ENCODE measurements around the gene CRYAA.
"Not testable (repeated sequence)": the region's sequence is repeated elsewhere in the genome, so short reads cannot be mapped to it uniquely, and the experiment has no call there.

Gene CRYAA

DNA sequence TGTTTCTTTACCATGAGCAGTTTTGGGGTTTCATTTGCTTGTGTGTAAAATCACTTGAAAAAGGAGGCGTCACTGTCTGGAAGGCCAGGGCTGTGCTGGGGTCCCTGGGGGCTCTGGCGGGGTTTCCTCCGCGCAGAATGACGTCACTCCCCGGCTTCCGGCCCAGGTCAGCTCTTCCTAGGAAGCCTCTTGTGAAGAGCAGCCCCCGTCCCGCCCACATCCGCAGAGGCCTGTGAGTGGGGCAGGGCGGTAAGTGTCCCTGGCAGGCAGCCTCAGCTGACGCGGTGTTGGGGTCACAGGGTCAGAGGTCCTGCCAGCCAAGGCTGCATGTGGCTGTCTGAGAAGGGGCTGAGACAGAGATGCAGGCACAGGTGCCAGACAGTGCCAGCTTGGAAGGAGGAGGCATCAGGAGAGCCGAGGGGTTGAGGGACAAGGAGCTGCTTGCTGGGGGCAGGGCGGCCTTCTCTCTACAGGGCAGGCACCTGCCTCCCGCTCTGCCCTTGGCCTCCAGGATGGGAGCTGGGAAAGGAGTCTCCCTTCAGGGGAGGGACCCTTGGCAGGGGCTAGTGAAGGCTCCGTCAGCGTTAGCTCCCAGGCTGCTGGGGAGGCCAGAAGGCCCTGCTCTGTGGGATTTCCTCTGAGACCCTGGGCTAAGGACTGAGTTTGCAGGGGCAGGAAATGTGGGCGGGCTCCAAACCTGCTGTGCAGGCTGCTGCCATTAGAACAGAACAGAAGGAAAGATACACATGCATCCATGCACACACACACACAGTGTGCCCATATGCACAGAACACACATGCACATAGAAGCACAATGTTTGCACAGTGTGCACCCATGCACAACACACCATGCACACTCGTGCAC, 8.5 kb downstream of the CRYAA start:
- not testable (repeated sequence) for H3K4me1 ChIP-seq (ENCODE audit: control insufficient read depth, insufficient read depth, low read length, unreplicated experiment); H3K79me2 ChIP-seq (ENCODE audit: control insufficient read depth, insufficient read depth, low read length, unreplicated experiment); H2AFZ ChIP-seq (ENCODE audit: low read length, unreplicated experiment); H3K36me3 ChIP-seq (ENCODE audit: insufficient read depth, low read length); H3K27ac ChIP-seq (ENCODE audit: low read depth, low read length); H3K4me3 ChIP-seq (ENCODE audit: low read depth, low read length); H3K27me3 ChIP-seq (ENCODE audit: insufficient read depth, low read length)

DNA sequence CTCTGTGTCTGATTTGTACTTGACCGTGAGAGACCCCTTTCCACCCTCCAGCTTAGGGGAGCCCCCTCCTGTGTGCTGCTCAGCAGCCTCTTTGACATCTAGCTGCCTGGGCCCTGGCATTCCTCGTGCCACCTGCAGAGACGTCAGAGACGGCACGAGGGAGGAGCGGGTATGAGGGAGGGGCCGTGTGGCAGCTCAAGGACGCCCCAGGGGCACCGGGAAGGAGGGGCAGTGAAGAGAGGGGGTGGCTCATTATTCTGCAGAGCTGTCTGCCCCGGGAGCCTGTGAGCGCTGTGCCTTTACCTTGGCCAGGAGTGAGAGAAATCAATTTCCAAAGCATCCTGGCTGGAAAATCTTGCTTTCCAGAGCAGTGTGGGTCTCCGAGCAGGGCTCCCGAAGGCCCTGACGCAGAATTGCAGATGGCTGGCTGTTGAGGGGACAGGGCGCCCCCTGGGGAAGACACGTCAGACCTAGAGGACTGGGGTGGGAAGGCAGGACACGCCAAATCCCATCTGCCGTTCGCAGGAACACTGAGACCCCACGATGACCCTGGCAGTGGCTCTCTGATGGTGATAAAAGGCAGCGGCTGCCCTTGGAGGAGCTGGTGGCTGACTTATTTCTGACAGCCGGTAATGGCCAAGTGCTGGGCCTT, 9.5 kb downstream of the CRYAA start:
- not testable (repeated sequence) for H3K27ac ChIP-seq (ENCODE audit: low read depth, low read length); H3K4me1 ChIP-seq (ENCODE audit: control insufficient read depth, insufficient read depth, low read length, unreplicated experiment); H3K27me3 ChIP-seq (ENCODE audit: insufficient read depth, low read length); H2AFZ ChIP-seq (ENCODE audit: low read length, unreplicated experiment); H3K4me3 ChIP-seq (ENCODE audit: low read depth, low read length); H3K36me3 ChIP-seq (ENCODE audit: insufficient read depth, low read length); H3K79me2 ChIP-seq (ENCODE audit: control insufficient read depth, insufficient read depth, low read length, unreplicated experiment)

DNA sequence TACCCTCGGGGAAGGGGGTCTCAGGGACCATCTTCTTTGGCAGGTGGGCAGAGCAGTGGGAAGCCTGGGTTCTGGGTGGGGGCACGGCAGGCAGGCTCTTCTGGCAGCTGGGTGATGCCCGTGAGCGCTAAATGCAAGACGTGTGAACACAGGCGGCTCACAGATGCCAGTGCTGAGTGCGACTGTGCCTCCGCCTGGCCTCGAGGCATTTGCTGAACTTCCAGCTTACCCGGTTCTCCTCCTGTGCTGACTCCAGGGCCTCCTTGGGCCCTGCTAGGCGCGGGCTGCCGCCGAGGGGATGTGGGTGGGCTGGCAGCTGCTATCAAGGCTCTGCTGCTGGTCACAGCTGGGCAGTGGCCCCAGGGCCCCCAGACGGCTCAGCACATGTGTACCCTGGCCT, 12.2 kb downstream of the CRYAA start:
- H3K4me3 ChIP-seq (ENCODE audit: low read depth, low read length); H3K27ac ChIP-seq (ENCODE audit: low read depth, low read length); H3K4me1 ChIP-seq (ENCODE audit: control insufficient read depth, insufficient read depth, low read length, unreplicated experiment); H3K27me3 ChIP-seq (ENCODE audit: insufficient read depth, low read length); H3K36me3 ChIP-seq (ENCODE audit: insufficient read depth, low read length); H2AFZ ChIP-seq (ENCODE audit: low read length, unreplicated experiment); H3K79me2 ChIP-seq (ENCODE audit: control insufficient read depth, insufficient read depth, low read length, unreplicated experiment): not testable (repeated sequence)

DNA sequence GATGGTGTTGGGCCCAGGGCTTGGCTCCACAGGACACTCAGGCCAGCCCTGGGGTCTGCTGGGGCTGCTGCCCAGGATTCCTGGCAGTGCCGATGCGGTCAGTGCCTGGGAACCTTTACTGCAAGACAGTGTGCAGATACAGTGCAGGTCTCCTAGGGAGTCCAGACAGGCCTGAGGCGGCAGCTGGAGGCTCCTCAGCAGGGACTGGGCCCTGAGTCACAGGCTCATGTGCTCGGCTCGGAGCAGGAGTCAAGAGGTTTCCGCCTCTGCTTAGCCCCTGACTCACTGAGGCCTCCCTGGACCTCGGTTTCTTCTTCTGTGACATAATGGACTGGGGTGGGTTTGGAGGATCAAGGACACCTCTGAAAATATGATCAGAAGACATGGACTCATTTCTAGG, 18.5 kb downstream of the CRYAA start:
- not testable (repeated sequence) for H3K27me3 ChIP-seq (ENCODE audit: insufficient read depth, low read length); H3K4me3 ChIP-seq (ENCODE audit: low read depth, low read length); H3K79me2 ChIP-seq (ENCODE audit: control insufficient read depth, insufficient read depth, low read length, unreplicated experiment); H3K36me3 ChIP-seq (ENCODE audit: insufficient read depth, low read length); H2AFZ ChIP-seq (ENCODE audit: low read length, unreplicated experiment); H3K4me1 ChIP-seq (ENCODE audit: control insufficient read depth, insufficient read depth, low read length, unreplicated experiment); H3K27ac ChIP-seq (ENCODE audit: low read depth, low read length)

DNA sequence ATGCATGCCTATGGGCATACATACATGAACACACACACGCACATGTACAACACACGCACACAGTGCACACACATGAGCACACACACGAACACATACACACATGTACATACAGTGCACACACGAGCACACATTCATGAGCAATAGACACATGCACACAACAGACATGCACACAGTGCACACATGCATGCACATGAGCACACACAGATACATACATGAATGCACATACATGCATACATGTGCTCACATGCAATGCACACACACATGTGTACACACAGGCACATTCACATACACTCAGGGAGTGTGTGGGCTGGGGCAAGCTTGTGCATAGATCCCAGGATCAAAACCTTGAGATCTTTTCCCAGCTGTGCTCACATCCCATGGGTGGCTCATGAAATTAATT, 18.9 kb downstream of the CRYAA start:
- no peaks in the 10 kb centered on the region for H3K36me3 ChIP-seq (ENCODE audit: insufficient read depth, low read length)
- no peaks in the 10 kb centered on the region for H3K79me2 ChIP-seq (ENCODE audit: control insufficient read depth, insufficient read depth, low read length, unreplicated experiment)

DNA sequence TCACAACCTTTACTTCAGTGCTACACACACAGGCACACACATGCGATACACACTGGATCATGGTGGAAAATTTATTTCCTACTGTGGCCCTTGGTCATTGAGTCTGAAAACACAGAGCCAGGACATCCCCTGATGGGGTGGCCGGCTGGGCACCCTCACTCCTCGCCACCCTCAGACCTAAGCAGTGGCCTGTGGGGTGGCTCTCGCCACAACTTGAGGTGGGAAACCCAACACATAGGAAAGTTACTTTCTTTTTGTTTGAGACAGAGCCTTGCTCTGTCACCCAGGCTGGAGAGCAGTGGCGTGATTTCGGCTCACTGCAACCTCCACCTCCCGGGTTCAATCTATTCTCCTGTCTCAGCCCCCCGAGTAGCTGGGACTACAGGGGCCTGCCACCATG, 19.4 kb downstream of the CRYAA start:
- Histone ChIP-seq H3K79me2 (ENCODE audit: control insufficient read depth, insufficient read depth, low read length, unreplicated experiment) (no peaks in the 10 kb centered on the region), H3K4me3 (ENCODE audit: low read depth, low read length) (no peak overlapping the region), H3K27ac (ENCODE audit: low read depth, low read length) (no peak overlapping the region), H3K36me3 (ENCODE audit: insufficient read depth, low read length) (no peaks in the 10 kb centered on the region), H2AFZ (ENCODE audit: low read length, unreplicated experiment) (no peak overlapping the region), H3K4me1 (ENCODE audit: control insufficient read depth, insufficient read depth, low read length, unreplicated experiment) (peaks cover 7% of the 10 kb centered on the region), H3K27me3 (ENCODE audit: insufficient read depth, low read length) (no peaks in the 10 kb centered on the region)

More for the DNA sequence above, 18.9 kb downstream of the CRYAA start:
- H3K4me1 ChIP-seq (ENCODE audit: control insufficient read depth, insufficient read depth, low read length, unreplicated experiment): peaks cover 7% of the 10 kb centered on the region
- no peak overlapping the region for H3K4me3 ChIP-seq (ENCODE audit: low read depth, low read length)
- no peak overlapping the region for H3K27ac ChIP-seq (ENCODE audit: low read depth, low read length)
- H2AFZ ChIP-seq (ENCODE audit: low read length, unreplicated experiment): no peak overlapping the region
- no peaks in the 10 kb centered on the region for H3K27me3 ChIP-seq (ENCODE audit: insufficient read depth, low read length)

DNA sequence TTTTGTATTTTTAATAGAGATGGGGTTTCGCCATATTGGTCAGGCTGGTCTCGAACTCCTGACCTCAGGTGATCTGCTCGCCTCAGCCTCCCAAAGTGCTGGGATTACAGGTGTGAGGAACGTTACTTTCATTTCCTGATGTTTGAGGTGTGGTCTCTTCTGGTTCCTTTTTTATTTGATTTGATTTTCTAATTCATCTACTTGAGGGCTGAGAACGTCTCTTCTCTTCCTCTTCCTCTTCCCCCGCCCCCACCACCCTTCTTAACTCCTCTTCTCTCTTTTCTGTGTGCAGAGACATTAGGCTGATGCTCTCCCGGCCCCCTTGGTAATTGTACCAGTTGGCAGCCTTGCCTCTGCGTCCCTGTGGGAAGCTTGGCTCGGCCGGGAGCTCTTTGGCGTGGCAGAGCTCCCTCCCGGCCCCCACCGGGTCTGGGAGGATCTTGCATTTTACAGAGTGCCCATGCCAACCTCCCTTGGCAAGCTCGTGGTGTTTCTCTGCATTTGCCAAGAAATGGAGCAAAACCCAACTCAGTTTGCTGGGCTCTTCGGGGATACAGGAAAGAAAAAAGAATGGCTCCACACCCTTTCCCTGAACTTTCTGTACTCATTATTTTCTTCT, 19.9 kb downstream of the CRYAA start:
- H3K36me3 ChIP-seq (ENCODE audit: insufficient read depth, low read length): no peaks in the 10 kb centered on the region
- H3K27me3 ChIP-seq (ENCODE audit: insufficient read depth, low read length): no peaks in the 10 kb centered on the region
- H3K27ac ChIP-seq (ENCODE audit: low read depth, low read length): no peak overlapping the region
- no peaks in the 10 kb centered on the region for H3K79me2 ChIP-seq (ENCODE audit: control insufficient read depth, insufficient read depth, low read length, unreplicated experiment)
- peaks cover 11% of the 10 kb centered on the region for H3K4me1 ChIP-seq (ENCODE audit: control insufficient read depth, insufficient read depth, low read length, unreplicated experiment)
- peak overlapping the region; percentile 29 for H2AFZ ChIP-seq (ENCODE audit: low read length, unreplicated experiment)
- no peak overlapping the region; the same call in 1 of the 2 replicates for H3K4me3 ChIP-seq (ENCODE audit: low read depth, low read length)

DNA sequence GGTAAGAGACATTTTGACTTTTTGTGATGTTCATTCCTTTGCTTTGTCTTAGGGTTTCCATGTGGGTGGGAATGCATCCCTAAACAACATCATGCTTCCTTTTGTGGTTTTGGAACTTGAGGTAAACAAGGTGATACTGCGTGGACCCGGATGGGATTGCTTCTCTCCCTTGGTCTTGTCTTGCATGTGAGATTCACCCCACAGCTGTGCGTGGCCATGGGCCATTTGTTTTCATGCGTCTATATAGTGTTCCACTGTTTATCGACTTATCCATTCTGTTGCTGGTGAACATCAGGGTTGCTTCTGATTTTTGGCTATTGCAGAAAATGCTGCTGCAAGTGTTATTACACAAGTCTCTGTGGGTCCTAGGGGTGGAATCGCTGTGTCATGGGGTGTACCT, 21.1 kb downstream of the CRYAA start:
- H3K79me2 ChIP-seq (ENCODE audit: control insufficient read depth, insufficient read depth, low read length, unreplicated experiment): no peaks in the 10 kb centered on the region
- no peaks in the 10 kb centered on the region for H3K27me3 ChIP-seq (ENCODE audit: insufficient read depth, low read length)
- no peak overlapping the region for H2AFZ ChIP-seq (ENCODE audit: low read length, unreplicated experiment)
- peaks cover 21% of the 10 kb centered on the region for H3K4me1 ChIP-seq (ENCODE audit: control insufficient read depth, insufficient read depth, low read length, unreplicated experiment)
- H3K36me3 ChIP-seq (ENCODE audit: insufficient read depth, low read length): no peaks in the 10 kb centered on the region
- H3K4me3 ChIP-seq (ENCODE audit: low read depth, low read length): no peak overlapping the region
- H3K27ac ChIP-seq (ENCODE audit: low read depth, low read length): no peak overlapping the region

DNA sequence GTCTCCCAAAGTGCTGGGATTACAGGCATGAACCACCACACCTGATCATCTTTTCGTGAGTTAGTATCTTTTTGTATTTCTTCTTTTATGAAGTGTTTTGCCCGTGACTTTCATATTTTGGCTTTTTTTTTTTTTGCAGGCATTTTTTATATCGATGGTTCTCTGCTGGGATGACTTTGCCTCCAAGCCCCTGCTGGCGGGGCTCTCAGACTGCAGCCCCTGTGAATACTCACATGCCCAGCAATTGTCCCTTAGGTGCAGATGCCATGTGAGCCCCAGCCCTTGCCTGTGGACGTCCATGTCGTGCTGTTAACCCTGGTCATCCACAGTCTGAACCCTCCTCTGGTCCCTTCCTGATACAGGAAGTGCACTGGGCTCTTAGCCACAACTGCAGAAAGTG, 21.7 kb downstream of the CRYAA start:
- Histone ChIP-seq H3K27me3 (ENCODE audit: insufficient read depth, low read length) (no peaks in the 10 kb centered on the region), H3K4me1 (ENCODE audit: control insufficient read depth, insufficient read depth, low read length, unreplicated experiment) (peaks cover 27% of the 10 kb centered on the region), H3K79me2 (ENCODE audit: control insufficient read depth, insufficient read depth, low read length, unreplicated experiment) (no peaks in the 10 kb centered on the region), H2AFZ (ENCODE audit: low read length, unreplicated experiment) (no peak overlapping the region), H3K36me3 (ENCODE audit: insufficient read depth, low read length) (no peaks in the 10 kb centered on the region), H3K4me3 (ENCODE audit: low read depth, low read length) (no peak overlapping the region), H3K27ac (ENCODE audit: low read depth, low read length) (no peak overlapping the region)

DNA sequence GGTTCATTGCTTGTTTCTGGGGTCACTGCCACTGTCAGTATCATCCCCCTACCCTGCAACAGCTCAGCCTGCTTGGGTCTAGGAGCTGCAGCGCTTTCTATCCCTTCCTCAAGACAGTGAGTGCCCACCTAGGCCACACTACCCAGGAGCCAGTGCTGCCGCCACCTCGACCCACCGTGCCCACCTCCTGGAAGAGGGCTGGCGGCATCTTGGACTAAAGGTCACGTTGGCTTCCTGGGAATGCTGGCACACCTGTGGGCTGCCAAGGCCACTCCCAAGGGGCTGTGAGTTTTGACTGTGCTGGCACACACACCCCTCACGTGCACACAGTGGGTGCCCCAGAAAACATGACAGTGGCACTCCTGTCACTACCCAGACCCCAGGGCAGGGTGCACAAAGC, 22.1 kb downstream of the CRYAA start:
- H2AFZ ChIP-seq (ENCODE audit: low read length, unreplicated experiment): no peak overlapping the region
- no peaks in the 10 kb centered on the region for H3K36me3 ChIP-seq (ENCODE audit: insufficient read depth, low read length)
- no peaks in the 10 kb centered on the region for H3K79me2 ChIP-seq (ENCODE audit: control insufficient read depth, insufficient read depth, low read length, unreplicated experiment)
- H3K27me3 ChIP-seq (ENCODE audit: insufficient read depth, low read length): no peaks in the 10 kb centered on the region
- peaks cover 31% of the 10 kb centered on the region for H3K4me1 ChIP-seq (ENCODE audit: control insufficient read depth, insufficient read depth, low read length, unreplicated experiment)
- no peak overlapping the region for H3K27ac ChIP-seq (ENCODE audit: low read depth, low read length)
- H3K4me3 ChIP-seq (ENCODE audit: low read depth, low read length): no peak overlapping the region

DNA sequence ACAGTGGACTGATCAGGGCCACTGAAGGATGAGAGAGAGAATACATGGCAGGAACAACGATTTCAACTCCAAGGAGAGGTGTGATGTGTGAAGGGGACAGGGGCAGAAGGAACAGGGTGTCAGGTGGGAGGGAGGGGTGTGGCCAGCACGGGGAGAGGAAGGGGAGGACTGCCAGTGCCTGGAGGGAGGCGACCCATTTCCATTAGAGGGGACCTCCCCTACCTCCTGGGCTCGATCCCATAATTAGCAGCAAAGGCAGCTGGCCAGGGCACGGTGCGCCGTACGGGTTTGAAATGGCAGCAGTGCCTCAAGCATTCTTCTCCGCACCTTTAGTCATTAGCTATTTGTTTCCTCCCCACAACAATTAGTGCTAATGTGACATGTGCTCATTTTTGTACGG, 22.7 kb downstream of the CRYAA start:
- Histone ChIP-seq H3K79me2 (ENCODE audit: control insufficient read depth, insufficient read depth, low read length, unreplicated experiment) (no peaks in the 10 kb centered on the region), H3K4me1 (ENCODE audit: control insufficient read depth, insufficient read depth, low read length, unreplicated experiment) (peaks cover 36% of the 10 kb centered on the region), H2AFZ (ENCODE audit: low read length, unreplicated experiment) (no peak overlapping the region), H3K27ac (ENCODE audit: low read depth, low read length) (no peak overlapping the region), H3K27me3 (ENCODE audit: insufficient read depth, low read length) (no peaks in the 10 kb centered on the region), H3K4me3 (ENCODE audit: low read depth, low read length) (no peak overlapping the region), H3K36me3 (ENCODE audit: insufficient read depth, low read length) (no peaks in the 10 kb centered on the region)
